Spleen (tissue), 7 donors: ENCODE data around the gene IGF2BP1.
A peak's percentile ranks its signal among the peaks of the same experiment; 100 is the strongest.

Experiments
- POLR2AphosphoS5 ChIP-seq, 3 donors: sonication (generic); formaldehyde crosslinking; IDR thresholded peaks; one replicate each; pipeline ENCODE4 v1.5.1; 2017; ENCODE audit warnings: antibody characterized with exemption in 3 of 3
- TF ChIP-seq, protein P1 (sequence below), 11 experiments: fragments of 200-600 bp in 7 of 11; fragments of 450-650 bp in 4 of 11; sonication (generic) in 4 of 11; IDR thresholded peaks in 8 of 11; conservative IDR thresholded peaks in 3 of 11; 1 replicate in 7 of 11; 2 replicates in 4 of 11; pipeline versions ENCODE4 v1.4.0 to v1.8.0; 2016 to 2021; ENCODE audit warnings: antibody characterized with exemption in 11 of 11, inconsistent platforms in 4 of 11, mild to moderate bottlenecking in 1 of 11
- donor health status: DM: no; HTN: no; CAD: no; lungs with moderate emphysema.
- donor health status: DM: no; HTN: no; CAD: no.
- donor health status: DM: no; HTN: no; CAD: no.

- TF ChIP-seq, protein P1, sequence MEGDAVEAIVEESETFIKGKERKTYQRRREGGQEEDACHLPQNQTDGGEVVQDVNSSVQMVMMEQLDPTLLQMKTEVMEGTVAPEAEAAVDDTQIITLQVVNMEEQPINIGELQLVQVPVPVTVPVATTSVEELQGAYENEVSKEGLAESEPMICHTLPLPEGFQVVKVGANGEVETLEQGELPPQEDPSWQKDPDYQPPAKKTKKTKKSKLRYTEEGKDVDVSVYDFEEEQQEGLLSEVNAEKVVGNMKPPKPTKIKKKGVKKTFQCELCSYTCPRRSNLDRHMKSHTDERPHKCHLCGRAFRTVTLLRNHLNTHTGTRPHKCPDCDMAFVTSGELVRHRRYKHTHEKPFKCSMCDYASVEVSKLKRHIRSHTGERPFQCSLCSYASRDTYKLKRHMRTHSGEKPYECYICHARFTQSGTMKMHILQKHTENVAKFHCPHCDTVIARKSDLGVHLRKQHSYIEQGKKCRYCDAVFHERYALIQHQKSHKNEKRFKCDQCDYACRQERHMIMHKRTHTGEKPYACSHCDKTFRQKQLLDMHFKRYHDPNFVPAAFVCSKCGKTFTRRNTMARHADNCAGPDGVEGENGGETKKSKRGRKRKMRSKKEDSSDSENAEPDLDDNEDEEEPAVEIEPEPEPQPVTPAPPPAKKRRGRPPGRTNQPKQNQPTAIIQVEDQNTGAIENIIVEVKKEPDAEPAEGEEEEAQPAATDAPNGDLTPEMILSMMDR (IDR thresholded peaks at IDR 0.05 in 8 of 11, conservative IDR thresholded peaks at IDR 0.05 in 3 of 11): no peak
- TF ChIP-seq POLR2AphosphoS5 (IDR thresholded peaks at IDR 0.05): peak in 2 of 3 donors; percentile 14 to 58
Measured at GRCh38 chr17:48997103-48997826, at the start of gene IGF2BP1.
